ENCODE measurements around the gene GPR108. TPM values are rescaled to one million over a fixed set of nuclear protein-coding genes. Genes with fewer than 3 reads are reported as not detected.

The GPR108 gene
- total and polyA plus RNA-seq, 2 of the 13 experiments (the other 11 are each of a cell fraction or from before 2014, with no cell fraction given) = 36.4 to 63.0 TPM

DNA sequence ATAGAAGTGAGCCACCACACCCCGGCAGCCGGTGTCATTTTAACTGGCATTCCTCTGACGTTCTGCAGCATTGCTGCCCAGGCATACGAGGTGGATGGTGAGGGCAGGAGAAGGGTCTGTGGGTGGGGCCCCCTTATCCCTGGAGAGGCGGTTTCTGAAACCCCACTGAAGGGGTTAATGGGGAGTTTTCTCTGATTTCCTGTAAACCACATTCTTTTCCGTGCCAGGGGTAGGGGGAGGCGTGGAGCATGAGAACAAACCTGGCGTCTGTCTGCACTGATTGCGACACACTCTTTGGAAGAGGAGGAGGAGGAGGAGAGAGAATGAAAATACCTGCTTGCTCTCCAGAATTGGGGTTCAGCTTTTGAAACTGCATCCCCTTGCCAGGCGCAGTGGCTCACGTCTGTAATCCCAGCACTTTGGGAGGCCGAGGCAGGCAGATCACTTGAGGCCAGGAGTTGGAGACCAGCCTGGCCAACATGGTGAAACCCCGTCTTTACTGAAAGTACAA, 14.2 kb downstream of the GPR108 start (continued):
- TF ChIP-seq, protein P1, sequence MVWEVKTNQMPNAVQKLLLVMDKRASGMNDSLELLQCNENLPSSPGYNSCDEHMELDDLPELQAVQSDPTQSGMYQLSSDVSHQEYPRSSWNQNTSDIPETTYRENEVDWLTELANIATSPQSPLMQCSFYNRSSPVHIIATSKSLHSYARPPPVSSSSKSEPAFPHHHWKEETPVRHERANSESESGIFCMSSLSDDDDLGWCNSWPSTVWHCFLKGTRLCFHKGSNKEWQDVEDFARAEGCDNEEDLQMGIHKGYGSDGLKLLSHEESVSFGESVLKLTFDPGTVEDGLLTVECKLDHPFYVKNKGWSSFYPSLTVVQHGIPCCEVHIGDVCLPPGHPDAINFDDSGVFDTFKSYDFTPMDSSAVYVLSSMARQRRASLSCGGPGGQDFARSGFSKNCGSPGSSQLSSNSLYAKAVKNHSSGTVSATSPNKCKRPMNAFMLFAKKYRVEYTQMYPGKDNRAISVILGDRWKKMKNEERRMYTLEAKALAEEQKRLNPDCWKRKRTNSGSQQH (CRISPR knock-in tag; IDR thresholded peaks at IDR 0.05; ENCODE audit: low read depth) = no peak
- TF ChIP-seq ZKSCAN5 (CRISPR knock-in tag; IDR thresholded peaks at IDR 0.05) = no peak
- peak; percentile 50; the same call in 1 of the 2 replicates for TF ChIP-seq YEATS4 (CRISPR knock-in tag; IDR thresholded peaks at IDR 0.05; ENCODE audit: borderline replicate concordance)
- no peak for TF ChIP-seq REPIN1 (CRISPR knock-in tag; IDR thresholded peaks at IDR 0.05; ENCODE audit: borderline replicate concordance, low read depth)
- TF ChIP-seq, protein P2, sequence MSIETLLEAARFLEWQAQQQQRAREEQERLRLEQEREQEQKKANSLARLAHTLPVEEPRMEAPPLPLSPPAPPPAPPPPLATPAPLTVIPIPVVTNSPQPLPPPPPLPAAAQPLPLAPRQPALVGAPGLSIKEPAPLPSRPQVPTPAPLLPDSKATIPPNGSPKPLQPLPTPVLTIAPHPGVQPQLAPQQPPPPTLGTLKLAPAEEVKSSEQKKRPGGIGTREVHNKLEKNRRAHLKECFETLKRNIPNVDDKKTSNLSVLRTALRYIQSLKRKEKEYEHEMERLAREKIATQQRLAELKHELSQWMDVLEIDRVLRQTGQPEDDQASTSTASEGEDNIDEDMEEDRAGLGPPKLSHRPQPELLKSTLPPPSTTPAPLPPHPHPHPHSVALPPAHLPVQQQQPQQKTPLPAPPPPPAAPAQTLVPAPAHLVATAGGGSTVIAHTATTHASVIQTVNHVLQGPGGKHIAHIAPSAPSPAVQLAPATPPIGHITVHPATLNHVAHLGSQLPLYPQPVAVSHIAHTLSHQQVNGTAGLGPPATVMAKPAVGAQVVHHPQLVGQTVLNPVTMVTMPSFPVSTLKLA (IDR thresholded peaks at IDR 0.05) = no peak
- TF ChIP-seq, protein P3, sequence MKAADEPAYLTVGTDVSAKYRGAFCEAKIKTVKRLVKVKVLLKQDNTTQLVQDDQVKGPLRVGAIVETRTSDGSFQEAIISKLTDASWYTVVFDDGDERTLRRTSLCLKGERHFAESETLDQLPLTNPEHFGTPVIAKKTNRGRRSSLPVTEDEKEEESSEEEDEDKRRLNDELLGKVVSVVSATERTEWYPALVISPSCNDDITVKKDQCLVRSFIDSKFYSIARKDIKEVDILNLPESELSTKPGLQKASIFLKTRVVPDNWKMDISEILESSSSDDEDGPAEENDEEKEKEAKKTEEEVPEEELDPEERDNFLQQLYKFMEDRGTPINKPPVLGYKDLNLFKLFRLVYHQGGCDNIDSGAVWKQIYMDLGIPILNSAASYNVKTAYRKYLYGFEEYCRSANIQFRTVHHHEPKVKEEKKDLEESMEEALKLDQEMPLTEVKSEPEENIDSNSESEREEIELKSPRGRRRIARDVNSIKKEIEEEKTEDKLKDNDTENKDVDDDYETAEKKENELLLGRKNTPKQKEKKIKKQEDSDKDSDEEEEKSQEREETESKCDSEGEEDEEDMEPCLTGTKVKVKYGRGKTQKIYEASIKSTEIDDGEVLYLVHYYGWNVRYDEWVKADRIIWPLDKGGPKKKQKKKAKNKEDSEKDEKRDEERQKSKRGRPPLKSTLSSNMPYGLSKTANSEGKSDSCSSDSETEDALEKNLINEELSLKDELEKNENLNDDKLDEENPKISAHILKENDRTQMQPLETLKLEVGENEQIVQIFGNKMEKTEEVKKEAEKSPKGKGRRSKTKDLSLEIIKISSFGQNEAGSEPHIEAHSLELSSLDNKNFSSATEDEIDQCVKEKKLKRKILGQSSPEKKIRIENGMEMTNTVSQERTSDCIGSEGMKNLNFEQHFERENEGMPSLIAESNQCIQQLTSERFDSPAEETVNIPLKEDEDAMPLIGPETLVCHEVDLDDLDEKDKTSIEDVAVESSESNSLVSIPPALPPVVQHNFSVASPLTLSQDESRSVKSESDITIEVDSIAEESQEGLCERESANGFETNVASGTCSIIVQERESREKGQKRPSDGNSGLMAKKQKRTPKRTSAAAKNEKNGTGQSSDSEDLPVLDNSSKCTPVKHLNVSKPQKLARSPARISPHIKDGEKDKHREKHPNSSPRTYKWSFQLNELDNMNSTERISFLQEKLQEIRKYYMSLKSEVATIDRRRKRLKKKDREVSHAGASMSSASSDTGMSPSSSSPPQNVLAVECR (CRISPR knock-in tag; IDR thresholded peaks at IDR 0.05; ENCODE audit: borderline replicate concordance) = peak; percentile 63; the same call in 1 of the 2 replicates
- TF ChIP-seq ZC3H4 (CRISPR knock-in tag; IDR thresholded peaks at IDR 0.05; ENCODE audit: borderline replicate concordance) = no peak
- TF ChIP-seq ZNF629 (CRISPR knock-in tag; conservative IDR thresholded peaks at IDR 0.05) = no peak
- no peak for TF ChIP-seq MED13 (CRISPR knock-in tag; IDR thresholded peaks at IDR 0.05)
- TF ChIP-seq, protein P4, sequence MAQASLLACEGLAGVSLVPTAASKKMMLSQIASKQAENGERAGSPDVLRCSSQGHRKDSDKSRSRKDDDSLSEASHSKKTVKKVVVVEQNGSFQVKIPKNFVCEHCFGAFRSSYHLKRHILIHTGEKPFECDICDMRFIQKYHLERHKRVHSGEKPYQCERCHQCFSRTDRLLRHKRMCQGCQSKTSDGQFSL (CRISPR knock-in tag; IDR thresholded peaks at IDR 0.05) = no peak
- TF ChIP-seq, protein P5, sequence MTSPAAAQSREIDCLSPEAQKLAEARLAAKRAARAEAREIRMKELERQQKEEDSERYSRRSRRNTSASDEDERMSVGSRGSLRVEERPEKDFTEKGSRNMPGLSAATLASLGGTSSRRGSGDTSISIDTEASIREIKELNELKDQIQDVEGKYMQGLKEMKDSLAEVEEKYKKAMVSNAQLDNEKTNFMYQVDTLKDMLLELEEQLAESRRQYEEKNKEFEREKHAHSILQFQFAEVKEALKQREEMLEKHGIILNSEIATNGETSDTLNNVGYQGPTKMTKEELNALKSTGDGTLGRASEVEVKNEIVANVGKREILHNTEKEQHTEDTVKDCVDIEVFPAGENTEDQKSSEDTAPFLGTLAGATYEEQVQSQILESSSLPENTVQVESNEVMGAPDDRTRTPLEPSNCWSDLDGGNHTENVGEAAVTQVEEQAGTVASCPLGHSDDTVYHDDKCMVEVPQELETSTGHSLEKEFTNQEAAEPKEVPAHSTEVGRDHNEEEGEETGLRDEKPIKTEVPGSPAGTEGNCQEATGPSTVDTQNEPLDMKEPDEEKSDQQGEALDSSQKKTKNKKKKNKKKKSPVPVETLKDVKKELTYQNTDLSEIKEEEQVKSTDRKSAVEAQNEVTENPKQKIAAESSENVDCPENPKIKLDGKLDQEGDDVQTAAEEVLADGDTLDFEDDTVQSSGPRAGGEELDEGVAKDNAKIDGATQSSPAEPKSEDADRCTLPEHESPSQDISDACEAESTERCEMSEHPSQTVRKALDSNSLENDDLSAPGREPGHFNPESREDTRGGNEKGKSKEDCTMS (CRISPR knock-in tag; conservative IDR thresholded peaks at IDR 0.05) = no peak
- TF ChIP-seq ZSCAN20 (CRISPR knock-in tag; IDR thresholded peaks at IDR 0.05; ENCODE audit: borderline replicate concordance) = no peak
- TF ChIP-seq ZFP90 (CRISPR knock-in tag; IDR thresholded peaks at IDR 0.05; ENCODE audit: borderline replicate concordance) = no peak
- TF ChIP-seq CREM (IDR thresholded peaks at IDR 0.05) = peak; percentile 71
- TF ChIP-seq CREM (CRISPR knock-in tag; IDR thresholded peaks at IDR 0.05) = no peak
- TF ChIP-seq, protein P6, sequence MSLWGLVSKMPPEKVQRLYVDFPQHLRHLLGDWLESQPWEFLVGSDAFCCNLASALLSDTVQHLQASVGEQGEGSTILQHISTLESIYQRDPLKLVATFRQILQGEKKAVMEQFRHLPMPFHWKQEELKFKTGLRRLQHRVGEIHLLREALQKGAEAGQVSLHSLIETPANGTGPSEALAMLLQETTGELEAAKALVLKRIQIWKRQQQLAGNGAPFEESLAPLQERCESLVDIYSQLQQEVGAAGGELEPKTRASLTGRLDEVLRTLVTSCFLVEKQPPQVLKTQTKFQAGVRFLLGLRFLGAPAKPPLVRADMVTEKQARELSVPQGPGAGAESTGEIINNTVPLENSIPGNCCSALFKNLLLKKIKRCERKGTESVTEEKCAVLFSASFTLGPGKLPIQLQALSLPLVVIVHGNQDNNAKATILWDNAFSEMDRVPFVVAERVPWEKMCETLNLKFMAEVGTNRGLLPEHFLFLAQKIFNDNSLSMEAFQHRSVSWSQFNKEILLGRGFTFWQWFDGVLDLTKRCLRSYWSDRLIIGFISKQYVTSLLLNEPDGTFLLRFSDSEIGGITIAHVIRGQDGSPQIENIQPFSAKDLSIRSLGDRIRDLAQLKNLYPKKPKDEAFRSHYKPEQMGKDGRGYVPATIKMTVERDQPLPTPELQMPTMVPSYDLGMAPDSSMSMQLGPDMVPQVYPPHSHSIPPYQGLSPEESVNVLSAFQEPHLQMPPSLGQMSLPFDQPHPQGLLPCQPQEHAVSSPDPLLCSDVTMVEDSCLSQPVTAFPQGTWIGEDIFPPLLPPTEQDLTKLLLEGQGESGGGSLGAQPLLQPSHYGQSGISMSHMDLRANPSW (CRISPR knock-in tag; IDR thresholded peaks at IDR 0.05; ENCODE audit: borderline replicate concordance) = no peak
- peak; percentile 86 for TF ChIP-seq ETV5 (CRISPR knock-in tag; IDR thresholded peaks at IDR 0.05; ENCODE audit: borderline replicate concordance)
